HepG2 (cell line): ENCODE measurements around the gene C3orf18. TPM values are rescaled to one million over a fixed set of nuclear protein-coding genes. Genes with fewer than 3 reads are reported as not detected.

Experiments used
- ATAC-seq: fragments of 200-7000 bp; cut with Tn5 transposase; 3 replicates; pipeline ENCODE4 v1.9.1; 2020; ENCODE audit warnings: mild to moderate bottlenecking, moderate library complexity
- BruUV-seq: library from RNA; stranded (reverse); fragments of 400-500 nt; replicated peaks from 2 replicates; lab custom pipeline; 2021; lab: Mats Ljungman, UMichigan
- CTCF ChIA-PET: fragments of 300-600 bp; formaldehyde crosslinking; extraction: SDS; loops from one replicate; lab custom pipeline; 2021; ENCODE audit warnings: low total read pairs, inconsistent platforms, low intra/inter-chr PET ratio; lab: Yijun Ruan, JAX
- POLR2A ChIA-PET: fragments of 350-600 bp; sonication (Branson Sonifier 250); formaldehyde crosslinking; loops from one replicate; lab custom pipeline; 2020; ENCODE audit warnings: antibody characterized with exemption, inconsistent platforms; lab: Yijun Ruan, JAX
- DNase-seq: peaks from one replicate; pipeline ENCODE4 v3.0.0-alpha.2; 2015; ENCODE audit warnings: low spot score
- FAIRE-seq: peaks from 3 replicates; lab custom pipeline; 2011; peaks lifted over from hg19 to GRCh38; lab: Jason Lieb, UNC
- H2AFZ ChIP-seq: one replicate; pipeline ENCODE4 v1.6.1; 2011; ENCODE audit warnings: low read length, inconsistent platforms
- H3K27ac ChIP-seq: fragments of 300-600 bp; 3 replicates; pipeline ENCODE4 v1.8.0; 2011; ENCODE audit warnings: mixed run types, mild to moderate bottlenecking, mixed read lengths, low read length, inconsistent platforms; ENCODE audit not compliant: insufficient read depth; ENCODE audit errors: extremely low read length
- H3K27me3 ChIP-seq, 2 experiments: fragments of 200-600 bp in 1 of 2; 2 replicates in 1 of 2; 3 replicates in 1 of 2; pipeline versions ENCODE4 v1.6.0 to v1.8.0; 2011; ENCODE audit warnings: low read length in 2 of 2, mild to moderate bottlenecking in 2 of 2, moderate library complexity in 2 of 2, inconsistent platforms in 1 of 2; ENCODE audit not compliant: insufficient read depth in 2 of 2, control insufficient read depth in 1 of 2
- H3K36me3 ChIP-seq, 2 experiments: fragments of 200-600 bp in 1 of 2; replicated peaks in 1 of 2; 2 replicates in 1 of 2; 3 replicates in 1 of 2; pipeline versions ENCODE4 v1.5.1 to v1.8.0; 2011; ENCODE audit warnings: low read length in 2 of 2, inconsistent platforms in 1 of 2; ENCODE audit not compliant: insufficient read depth in 2 of 2, control insufficient read depth in 1 of 2
- H3K4me1 ChIP-seq: 2 replicates; pipeline ENCODE4 v1.5.1; 2012; ENCODE audit warnings: low read length, inconsistent platforms; ENCODE audit not compliant: insufficient read depth
- H3K4me2 ChIP-seq: 2 replicates; pipeline ENCODE4 v1.6.0; 2011; ENCODE audit warnings: low read depth, low read length, inconsistent platforms
- H3K4me3 ChIP-seq, 3 experiments: fragments of 200-600 bp in 1 of 3; sonication (generic), shearing (Covaris generic) in 1 of 3; replicated peaks in 1 of 3; 2 replicates each; pipeline ENCODE4 v1.5.1; 2011 to 2016; ENCODE audit warnings: low read length in 3 of 3, inconsistent platforms in 2 of 3, low read depth in 2 of 3, mild to moderate bottlenecking in 2 of 3, control low read depth in 1 of 3, mixed read lengths in 1 of 3; ENCODE audit not compliant: insufficient read depth in 1 of 3
- H3K79me2 ChIP-seq: one replicate; pipeline ENCODE4 v1.6.1; 2011; ENCODE audit warnings: low read length, inconsistent platforms; ENCODE audit not compliant: insufficient read depth
- H3K9ac ChIP-seq: 2 replicates; pipeline ENCODE4 v1.6.0; 2011; ENCODE audit warnings: mild to moderate bottlenecking, low read depth, low read length, inconsistent platforms; ENCODE audit not compliant: insufficient read depth
- H3K9me3 ChIP-seq: 2 replicates; pipeline ENCODE4 v1.5.1; 2012; ENCODE audit warnings: mild to moderate bottlenecking, low read length
- H4K20me1 ChIP-seq: 2 replicates; pipeline ENCODE4 v1.6.0; 2011; ENCODE audit warnings: inconsistent platforms, mild to moderate bottlenecking, low read length, moderate library complexity; ENCODE audit not compliant: insufficient read depth
- AHDC1 ChIP-seq: sonication (generic); formaldehyde crosslinking; IDR thresholded peaks from 2 replicates; pipeline ENCODE4 v1.5.1; 2020; ENCODE audit warnings: mild to moderate bottlenecking, missing genetic modification reagents, borderline replicate concordance
- FOXP4 ChIP-seq: sonication (generic); formaldehyde crosslinking; IDR thresholded peaks from 2 replicates; pipeline ENCODE4 v1.4.0; 2020; ENCODE audit warnings: missing genetic modification reagents
- NFYC ChIP-seq: IDR thresholded peaks from 2 replicates; pipeline ENCODE4 v1.6.1; 2016; ENCODE audit warnings: missing genetic modification reagents, missing compliant biosample characterization
- POLR2AphosphoS5 ChIP-seq: IDR thresholded peaks from 2 replicates; pipeline ENCODE4 v1.6.1; 2012; ENCODE audit warnings: low read depth, low read length
- TBX3 ChIP-seq: fragments of 450-650 bp; IDR thresholded peaks from 2 replicates; pipeline ENCODE4 v1.6.1; 2017; ENCODE audit warnings: antibody characterized with exemption, mild to moderate bottlenecking, inconsistent platforms, borderline replicate concordance
- USF2 ChIP-seq, 2 experiments: sonication (generic) in 1 of 2; formaldehyde crosslinking in 1 of 2; IDR thresholded peaks; 2 replicates each; pipeline versions ENCODE4 v1.5.1 to v1.6.1; 2011 to 2020; ENCODE audit warnings: borderline replicate concordance in 1 of 2, low read depth in 1 of 2, low read length in 1 of 2, mild to moderate bottlenecking in 1 of 2, missing genetic modification reagents in 1 of 2, moderate library complexity in 1 of 2
- ZBTB7B ChIP-seq: sonication (generic); formaldehyde crosslinking; IDR thresholded peaks from 2 replicates; pipeline ENCODE4 v1.4.0; 2020; ENCODE audit warnings: missing genetic modification reagents
- ZFP36L2 ChIP-seq: sonication (generic); formaldehyde crosslinking; IDR thresholded peaks from 2 replicates; pipeline ENCODE4 v1.4.0; 2020; ENCODE audit warnings: missing genetic modification reagents
- ZNF337 ChIP-seq: sonication (generic); formaldehyde crosslinking; IDR thresholded peaks from 2 replicates; pipeline ENCODE4 v1.5.1; 2020; ENCODE audit warnings: missing genetic modification reagents, low read depth, mild to moderate bottlenecking, borderline replicate concordance
- ZNF564 ChIP-seq: sonication (generic); formaldehyde crosslinking; IDR thresholded peaks from 2 replicates; pipeline ENCODE4 v1.8.1; 2023; ENCODE audit warnings: mild to moderate bottlenecking, missing genetic modification reagents
- ZNF576 ChIP-seq: sonication (generic); formaldehyde crosslinking; IDR thresholded peaks from 2 replicates; pipeline ENCODE4 v1.4.0; 2020; ENCODE audit warnings: mild to moderate bottlenecking, missing genetic modification reagents
- ZSCAN22 ChIP-seq: sonication (generic); formaldehyde crosslinking; IDR thresholded peaks from 2 replicates; pipeline ENCODE4 v1.4.0; 2020; ENCODE audit warnings: mild to moderate bottlenecking, missing genetic modification reagents
- WGBS: methylation state at CpG from one replicate; pipeline ENCODE4 v1.1.6; 2017; ENCODE audit warnings: low lambda C conversion rate; 5-methylcytosine and 5-hydroxymethylcytosine counted together
- in situ Hi-C: cut with HindIII; loops from 2 replicates; pipeline ENCODE4 v1.10.0; 2017; ENCODE audit warnings: low pct_unique_long_range_greater_than_20kb; ENCODE audit not compliant: extremely low pct_ligation_motif_present
- intact Hi-C: fragments of 100-400 bp; cut with micrococcal nuclease; formaldehyde crosslinking; loops from one replicate; pipeline ENCODE4 v1.10.0; 2022; ENCODE audit not compliant: unreplicated experiment
- polyA plus RNA-seq, 8 experiments: library from polyadenylated mRNA; depleted of rRNA in 3 of 8; stranded (reverse) in 7 of 8; unstranded in 1 of 8; fragments of >200 nt; fragmentation: Illumina TruSeq in 4 of 8; extraction: Trizol in 4 of 8; gene quantifications; 2 replicates each; pipeline versions ENCODE4 v1.2.1 to v1.2.3, GENCODE V29; 2011 to 2016; ENCODE audit warnings: low read depth in 4 of 8, missing spikeins in 1 of 8, mixed read lengths in 1 of 8; ENCODE audit not compliant: insufficient read depth in 1 of 8
- total RNA-seq, 5 experiments: library from RNA; depleted of rRNA; stranded (reverse); fragments of >200 nt; fragmentation: Illumina TruSeq; extraction: Trizol; gene quantifications; 2 replicates each; pipeline ENCODE4 v1.2.3, GENCODE V29; 2016; ENCODE audit warnings: low read depth in 1 of 5

Gene C3orf18
- total and polyA plus RNA-seq, 2 of the 13 experiments (the other 11 are each of a cell fraction or from before 2014, with no cell fraction given), result 1.6 to 4.8 TPM

GRCh38 chr3:50542177-50543034, 25.1 kb downstream of the C3orf18 start:
- intact Hi-C loops (loop anchor here (1.0 to 10.0 kb wide), 3 partner anchors 23 to 198 kb away; partner anchors contain the start of genes RASSF1 and ZMYND10), in situ Hi-C loops (loop anchor here (10.0 kb wide), 1 partner anchor 198 kb away; the partner anchor contains the start of genes RASSF1 and ZMYND10)
- FAIRE-seq, result peak; percentile 93
- CTCF ChIA-PET, result interaction anchor here (1.3 to 3.1 kb wide), 3 partner anchors 23 to 195 kb away, joined by 7 to 32 read pairs (median 8); no protein-coding TSS in a partner anchor
- Histone ChIP-seq H3K36me3 (no peaks in the 10 kb centered on the region), H4K20me1 (no peaks in the 10 kb centered on the region), H3K27me3 (peaks cover 0 to 27% of the 10 kb centered on the region in 2 experiments; a peak in 3 of 5 replicates), H3K4me3 (no peak overlapping the region), H3K4me1 (no peaks in the 10 kb centered on the region), H3K79me2 (no peaks in the 10 kb centered on the region), H2AFZ (no peak overlapping the region), H3K9ac (no peak overlapping the region), H3K9me3 (no peaks in the 10 kb centered on the region), H3K27ac (no peak overlapping the region), H3K4me2 (no peak overlapping the region)
- peak; percentile 77 for ATAC-seq
- POLR2A ChIA-PET, result no interaction called here
- DNase-seq, result peak; percentile 40
- WGBS, result 14% methylated on average over 1 of the region's 2 CpGs
- BruUV-seq, result no TSS peak
- no peak for TF ChIP-seq ZBTB7B (CRISPR knock-in tag)
- TF ChIP-seq NFYC (CRISPR knock-in tag), result no peak
- TF ChIP-seq ZNF564, result no peak
- no peak for TF ChIP-seq POLR2AphosphoS5
- TF ChIP-seq ZNF576, result no peak
- TF ChIP-seq ZNF337 (CRISPR knock-in tag), result no peak
- TF ChIP-seq AHDC1 (CRISPR knock-in tag), result no peak
- TF ChIP-seq FOXP4 (CRISPR knock-in tag), result no peak
- TF ChIP-seq ZSCAN22 (CRISPR knock-in tag), result no peak
- TF ChIP-seq TBX3, result no peak
- no peak for TF ChIP-seq ZFP36L2
- no peak for TF ChIP-seq USF2 (IDR thresholded peaks at IDR 0.05; ENCODE audit: low read depth, low read length)
- no peak for TF ChIP-seq USF2 (CRISPR knock-in tag; IDR thresholded peaks at IDR 0.05; ENCODE audit: borderline replicate concordance)
